Type B pancreatic cell (in vitro differentiated cells): ENCODE data around the gene TBC1D2. TPM values are rescaled to one million over a fixed set of nuclear protein-coding genes. Genes with fewer than 3 reads are reported as not detected.

Experiments
- DNase-seq: peaks from one replicate; pipeline ENCODE4 v3.0.0; 2021; ENCODE audit warnings: mixed read lengths; ENCODE audit not compliant: unreplicated experiment; ENCODE audit errors: extremely low spot score
- H3K27ac Mint-ChIP-seq: 2 replicates; pipeline ENCODE4 v1.8.0; 2021; ENCODE audit warnings: mild to moderate bottlenecking, mixed read lengths
- H3K27me3 Mint-ChIP-seq: 2 replicates; pipeline ENCODE4 v1.8.0; 2021; ENCODE audit warnings: mixed read lengths
- H3K36me3 Mint-ChIP-seq: 2 replicates; pipeline ENCODE4 v1.8.0; 2021; ENCODE audit warnings: mixed read lengths
- H3K4me1 Mint-ChIP-seq: one replicate; pipeline ENCODE4 v1.8.0; 2021; ENCODE audit warnings: mixed read lengths; ENCODE audit not compliant: unreplicated experiment
- H3K4me3 Mint-ChIP-seq: 2 replicates; pipeline ENCODE4 v1.8.0; 2021; ENCODE audit warnings: mild to moderate bottlenecking, mixed read lengths
- H3K9me3 Mint-ChIP-seq: 2 replicates; pipeline ENCODE4 v1.8.0; 2021; ENCODE audit warnings: mixed read lengths
- CTCF ChIP-seq: fragments of 200-600 bp; sonication (generic); conservative IDR thresholded peaks from 2 replicates; pipeline ENCODE4 v1.5.0; 2021; ENCODE audit warnings: antibody characterized with exemption, mild to moderate bottlenecking
- total RNA-seq: library from RNA; stranded (reverse); gene quantifications from 2 replicates; pipeline ENCODE4 v1.2.1, GENCODE V29; 2021; ENCODE audit warnings: low replicate concordance

Gene TBC1D2
- total RNA-seq, 1 donor from 2014 or later = 9.4 TPM

- no peak overlapping the region for H3K27ac Mint-ChIP-seq
- DNase-seq = no peak
- no peaks in the 10 kb centered on the region for H3K9me3 Mint-ChIP-seq
- H3K36me3 Mint-ChIP-seq = peaks cover 3% of the 10 kb centered on the region
- H3K27me3 Mint-ChIP-seq = no peaks in the 10 kb centered on the region
- TF ChIP-seq CTCF = no peak
- H3K4me3 Mint-ChIP-seq = no peak overlapping the region
- H3K4me1 Mint-ChIP-seq = no peaks in the 10 kb centered on the region
These were observed 20.3 kb downstream of the TBC1D2 start for GRCh38 chr9:98235126-98235525.

- no peaks in the 10 kb centered on the region for H3K27me3 Mint-ChIP-seq
- H3K4me1 Mint-ChIP-seq = no peaks in the 10 kb centered on the region
- H3K9me3 Mint-ChIP-seq = no peaks in the 10 kb centered on the region
- no peak overlapping the region for H3K4me3 Mint-ChIP-seq
- H3K27ac Mint-ChIP-seq = no peak overlapping the region
- TF ChIP-seq CTCF = no peak
- no peak for DNase-seq
- H3K36me3 Mint-ChIP-seq = peaks cover 6% of the 10 kb centered on the region
These were observed 21.1 kb downstream of the TBC1D2 start for GRCh38 chr9:98234245-98234825.

GRCh38 chr9:98232926-98233325 is 22.5 kb downstream of the TBC1D2 start:
- H3K27me3 Mint-ChIP-seq = no peaks in the 10 kb centered on the region
- no peak for TF ChIP-seq CTCF
- H3K36me3 Mint-ChIP-seq = peaks cover 6% of the 10 kb centered on the region
- no peak for DNase-seq
- H3K4me1 Mint-ChIP-seq = peaks cover 6% of the 10 kb centered on the region
- H3K4me3 Mint-ChIP-seq = no peak overlapping the region
- H3K9me3 Mint-ChIP-seq = no peaks in the 10 kb centered on the region
- H3K27ac Mint-ChIP-seq = no peak overlapping the region

- DNase-seq = no peak
- Mint-ChIP-seq H3K27ac (no peak overlapping the region), H3K27me3 (no peaks in the 10 kb centered on the region), H3K4me1 (peaks cover 9% of the 10 kb centered on the region), H3K36me3 (peaks cover 6% of the 10 kb centered on the region), H3K9me3 (no peaks in the 10 kb centered on the region), H3K4me3 (no peak overlapping the region)
- TF ChIP-seq CTCF = no peak
These were observed 23.5 kb downstream of the TBC1D2 start for GRCh38 chr9:98231770-98232478.

GRCh38 chr9:98230789-98231188 is 24.7 kb downstream of the TBC1D2 start:
- no peaks in the 10 kb centered on the region for H3K9me3 Mint-ChIP-seq
- H3K27ac Mint-ChIP-seq = peak overlapping the region; percentile 58
- H3K36me3 Mint-ChIP-seq = peaks cover 3% of the 10 kb centered on the region
- H3K27me3 Mint-ChIP-seq = no peaks in the 10 kb centered on the region
- DNase-seq = no peak
- TF ChIP-seq CTCF = no peak
- peaks cover 15% of the 10 kb centered on the region for H3K4me1 Mint-ChIP-seq
- H3K4me3 Mint-ChIP-seq = no peak overlapping the region
